Diencephalon (tissue), 1 donor: ENCODE data around the gene TBKBP1. TPM values are rescaled to one million over a fixed set of nuclear protein-coding genes. Genes with fewer than 3 reads are reported as not detected.

ENCODE experiments used
- small RNA-seq: library from RNA; depleted of rRNA; stranded (forward); fragments of <200 nt; gene quantifications from one replicate; pipeline ENCODE3, GENCODE V24; 2014
- total RNA-seq: library from RNA; depleted of rRNA; stranded (reverse); fragments of >200 nt; gene quantifications from one replicate; pipeline ENCODE4 v1.2.3, GENCODE V29; 2014

TBKBP1 gene, protein sequence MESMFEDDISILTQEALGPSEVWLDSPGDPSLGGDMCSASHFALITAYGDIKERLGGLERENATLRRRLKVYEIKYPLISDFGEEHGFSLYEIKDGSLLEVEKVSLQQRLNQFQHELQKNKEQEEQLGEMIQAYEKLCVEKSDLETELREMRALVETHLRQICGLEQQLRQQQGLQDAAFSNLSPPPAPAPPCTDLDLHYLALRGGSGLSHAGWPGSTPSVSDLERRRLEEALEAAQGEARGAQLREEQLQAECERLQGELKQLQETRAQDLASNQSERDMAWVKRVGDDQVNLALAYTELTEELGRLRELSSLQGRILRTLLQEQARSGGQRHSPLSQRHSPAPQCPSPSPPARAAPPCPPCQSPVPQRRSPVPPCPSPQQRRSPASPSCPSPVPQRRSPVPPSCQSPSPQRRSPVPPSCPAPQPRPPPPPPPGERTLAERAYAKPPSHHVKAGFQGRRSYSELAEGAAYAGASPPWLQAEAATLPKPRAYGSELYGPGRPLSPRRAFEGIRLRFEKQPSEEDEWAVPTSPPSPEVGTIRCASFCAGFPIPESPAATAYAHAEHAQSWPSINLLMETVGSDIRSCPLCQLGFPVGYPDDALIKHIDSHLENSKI
- total RNA-seq: 15.2 TPM

DNA sequence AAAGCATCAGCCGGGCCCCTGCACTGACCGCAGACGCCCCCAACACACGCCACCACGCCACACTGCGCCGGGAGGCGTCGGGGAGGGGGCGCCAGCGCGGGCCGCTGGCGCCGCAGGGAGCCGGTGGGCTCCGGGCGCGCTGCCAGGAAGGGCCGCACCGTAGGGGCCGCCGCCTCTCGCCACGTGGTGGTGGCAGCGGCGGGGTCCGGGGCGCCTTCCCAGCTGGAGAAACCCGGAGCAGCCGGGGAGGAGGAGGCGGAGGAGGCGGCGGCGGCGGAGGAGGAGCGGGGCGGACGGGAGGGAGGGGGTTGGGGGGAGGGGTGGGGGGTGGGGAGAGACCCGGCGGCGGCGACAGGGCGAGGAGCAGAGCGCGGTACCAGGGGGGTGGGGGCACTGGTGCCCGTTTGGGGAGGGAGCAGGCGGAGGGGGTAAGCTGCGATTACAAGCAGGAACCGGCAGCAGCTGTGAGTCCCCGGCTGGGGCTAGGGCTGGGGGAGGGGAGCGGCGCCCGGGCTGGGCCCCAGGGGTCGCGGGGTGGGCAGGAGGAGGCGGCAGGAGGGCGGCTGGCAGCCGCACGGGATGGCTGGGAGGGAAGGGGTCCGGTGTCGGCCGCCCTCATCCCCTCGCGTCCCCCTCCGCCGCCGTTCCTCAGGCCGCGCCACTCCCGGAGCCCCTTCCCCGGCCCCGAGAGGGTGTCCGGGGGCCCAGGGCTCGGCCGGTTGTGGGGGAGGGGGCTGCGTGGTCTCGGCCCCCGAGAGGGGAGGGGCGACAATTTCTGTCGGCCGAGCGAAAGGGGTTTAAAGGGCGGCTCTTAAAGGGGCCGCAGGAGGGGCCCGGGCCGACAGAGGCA, at the start of gene TBKBP1:
Gene TBKBP1, plus strand, starts transcription at position 431 of the 850 bp plus-strand sequence. CDS start 1,952 bp downstream, outside the sequence.

DNA sequence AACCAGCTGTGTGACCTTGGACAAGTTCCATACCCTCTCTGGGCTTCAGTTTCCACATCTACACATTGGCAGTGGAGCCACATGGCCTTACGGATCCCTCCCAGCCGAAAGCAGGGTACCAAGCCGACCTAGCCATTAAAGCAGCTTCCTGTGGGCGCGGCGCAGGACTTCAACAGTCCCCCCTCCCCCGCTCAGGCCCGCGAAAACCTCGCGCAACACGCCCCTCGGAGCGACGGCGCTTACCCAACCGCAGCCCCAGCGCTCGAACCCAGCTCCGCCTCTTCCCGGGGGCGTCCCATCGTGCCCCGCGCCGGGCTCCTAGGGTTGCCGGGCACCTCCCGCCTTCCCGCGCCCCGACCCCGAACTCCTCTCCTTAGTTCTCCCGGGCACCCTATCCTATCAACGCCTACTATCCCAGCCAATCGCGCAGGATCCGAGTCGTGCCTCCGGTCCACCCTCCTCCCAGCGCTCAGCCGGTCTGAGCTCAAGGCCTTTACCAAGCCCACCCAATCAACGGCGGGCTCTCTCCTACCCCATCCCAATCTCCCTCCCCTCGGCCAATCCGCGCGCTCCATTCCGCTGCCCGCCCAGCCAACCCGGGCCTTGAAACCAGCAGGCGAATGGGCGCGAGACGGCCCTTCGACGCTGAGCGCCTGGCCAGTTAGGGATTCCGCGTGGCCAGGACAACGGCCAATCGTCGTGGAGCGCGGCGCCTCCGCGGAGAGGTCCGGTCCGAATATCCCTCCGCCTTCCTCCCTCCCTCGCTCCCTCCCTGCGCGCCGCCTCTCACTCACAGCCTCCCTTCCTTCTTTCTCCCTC, 44.6 kb upstream of the TBKBP1 start, which contains the start of gene KPNB1:
Gene KPNB1, plus strand, starts transcription at position 767 of the 819 bp plus-strand sequence. CDS start 326 bp downstream, outside the sequence.

DNA sequence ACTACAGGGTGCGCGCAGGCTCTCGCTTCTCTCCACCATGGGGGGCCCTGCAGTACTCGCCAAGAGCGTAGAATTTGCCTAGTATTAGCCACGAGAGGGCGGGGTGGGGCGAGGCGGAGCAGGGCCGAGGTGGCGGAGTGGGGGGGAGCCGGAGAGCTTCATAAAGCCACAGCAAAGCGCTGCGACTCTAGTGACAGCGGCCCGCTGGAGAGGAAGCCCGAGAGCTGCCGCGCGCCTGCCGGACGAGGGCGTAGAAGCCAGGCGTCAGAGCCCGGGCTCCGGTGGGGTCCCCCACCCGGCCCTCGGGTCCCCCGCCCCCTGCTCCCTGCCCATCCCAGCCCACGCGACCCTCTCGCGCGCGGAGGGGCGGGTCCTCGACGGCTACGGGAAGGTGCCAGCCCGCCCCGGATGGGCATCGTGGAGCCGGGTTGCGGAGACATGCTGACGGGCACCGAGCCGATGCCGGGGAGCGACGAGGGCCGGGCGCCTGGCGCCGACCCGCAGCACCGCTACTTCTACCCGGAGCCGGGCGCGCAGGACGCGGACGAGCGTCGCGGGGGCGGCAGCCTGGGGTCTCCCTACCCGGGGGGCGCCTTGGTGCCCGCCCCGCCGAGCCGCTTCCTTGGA, 39.2 kb downstream of the TBKBP1 start, which contains the start of gene TBX21:
Gene TBX21, plus strand, starts transcription at position 190 of the 627 bp plus-strand sequence. Its CDS starts 219 bp downstream, at position 409.

Small RNA genes lying within 50 kb of the gene (small RNA-seq; reads per million reads assigned to genes)
- not detected for gene AC015674.1

Other genes starting within 250 kb of the TBKBP1 start
- 191 TPM for gene NPEPPS, start 163.1 kb upstream of the TBKBP1 start, total RNA-seq
- 159 TPM for gene KPNB1, start 44.2 kb upstream of the TBKBP1 start, total RNA-seq
- 0.23 TPM for gene TBX21, start 39.1 kb downstream of the TBKBP1 start, total RNA-seq
- gene OSBPL7, start 127.6 kb downstream of the TBKBP1 start, total RNA-seq: 6.7 TPM
- 12.5 TPM for gene MRPL10, start 137.4 kb downstream of the TBKBP1 start, total RNA-seq
- 1.6 TPM for gene LRRC46, start 137.5 kb downstream of the TBKBP1 start, total RNA-seq
- gene SCRN2, start 147.1 kb downstream of the TBKBP1 start, total RNA-seq: 20.5 TPM
- gene SP6, start 157.0 kb downstream of the TBKBP1 start, total RNA-seq: 0.23 TPM
- gene SP2, start 202.1 kb downstream of the TBKBP1 start, total RNA-seq: 0.46 TPM
- 18.7 TPM for gene PNPO, start 247.4 kb downstream of the TBKBP1 start, total RNA-seq